Measurements from ENCODE around the gene TRIM2. TPM values are rescaled to one million over a fixed set of nuclear protein-coding genes. Genes with fewer than 3 reads are reported as not detected.

The TRIM2 gene
- total and polyA plus RNA-seq, 11 donors: 5.5 to 30.5 (median 18.5) TPM

DNA sequence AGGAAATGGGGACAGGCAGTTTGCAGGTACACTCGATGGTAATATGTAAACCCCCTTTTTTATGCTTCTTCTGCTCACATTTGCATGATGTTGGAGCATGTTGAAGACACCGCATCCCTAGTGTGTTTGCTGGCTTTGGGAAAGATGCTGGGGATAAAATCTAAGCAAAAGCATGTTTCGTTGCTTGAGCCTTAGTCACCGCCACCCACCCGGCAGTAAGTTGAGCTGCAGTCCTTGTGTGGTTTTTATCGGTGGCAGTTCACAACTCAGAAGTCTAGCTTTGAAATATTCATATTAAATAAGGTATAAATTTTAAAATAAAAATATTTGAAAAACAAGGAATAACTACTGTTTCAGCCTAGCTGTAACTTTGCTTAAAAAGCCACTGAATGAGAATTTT, 118.5 kb downstream of the TRIM2 start:
- intact Hi-C loops (cut with DNase I): no loop called here

DNA sequence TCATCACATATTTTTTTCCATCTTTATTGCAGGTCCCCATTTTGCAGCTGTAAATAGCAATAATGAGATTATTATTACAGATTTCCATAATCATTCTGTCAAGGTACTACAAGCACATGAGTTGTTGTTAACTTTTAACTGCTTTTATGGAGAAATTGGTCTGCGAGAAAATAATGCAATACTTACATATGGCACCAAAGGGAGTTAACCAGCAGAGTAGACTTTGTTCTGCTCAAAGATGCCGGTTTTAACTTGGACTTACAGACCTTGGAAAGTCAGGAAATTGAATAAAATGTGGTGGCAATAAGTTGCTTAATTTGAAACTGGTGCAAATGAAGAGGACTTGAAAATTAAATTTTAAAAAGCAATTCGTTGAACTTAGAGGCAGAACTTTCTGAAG, 119.8 kb downstream of the TRIM2 start:
- Histone ChIP-seq H3K27ac (no peak overlapping the region), H3K9me3 (no peaks in the 10 kb centered on the region), H3K36me3 (peaks cover 0 to 89% (median 27%) of the 10 kb centered on the region in 9 donors), H3K27me3 (no peaks in the 10 kb centered on the region), H3K4me1 (no peaks in the 10 kb centered on the region), H3K4me3 (no peak overlapping the region)
- TF ChIP-seq POLR2A (IDR thresholded peaks at IDR 0.05): no peak
- TF ChIP-seq, protein P1, sequence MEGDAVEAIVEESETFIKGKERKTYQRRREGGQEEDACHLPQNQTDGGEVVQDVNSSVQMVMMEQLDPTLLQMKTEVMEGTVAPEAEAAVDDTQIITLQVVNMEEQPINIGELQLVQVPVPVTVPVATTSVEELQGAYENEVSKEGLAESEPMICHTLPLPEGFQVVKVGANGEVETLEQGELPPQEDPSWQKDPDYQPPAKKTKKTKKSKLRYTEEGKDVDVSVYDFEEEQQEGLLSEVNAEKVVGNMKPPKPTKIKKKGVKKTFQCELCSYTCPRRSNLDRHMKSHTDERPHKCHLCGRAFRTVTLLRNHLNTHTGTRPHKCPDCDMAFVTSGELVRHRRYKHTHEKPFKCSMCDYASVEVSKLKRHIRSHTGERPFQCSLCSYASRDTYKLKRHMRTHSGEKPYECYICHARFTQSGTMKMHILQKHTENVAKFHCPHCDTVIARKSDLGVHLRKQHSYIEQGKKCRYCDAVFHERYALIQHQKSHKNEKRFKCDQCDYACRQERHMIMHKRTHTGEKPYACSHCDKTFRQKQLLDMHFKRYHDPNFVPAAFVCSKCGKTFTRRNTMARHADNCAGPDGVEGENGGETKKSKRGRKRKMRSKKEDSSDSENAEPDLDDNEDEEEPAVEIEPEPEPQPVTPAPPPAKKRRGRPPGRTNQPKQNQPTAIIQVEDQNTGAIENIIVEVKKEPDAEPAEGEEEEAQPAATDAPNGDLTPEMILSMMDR (IDR thresholded peaks at IDR 0.05): no peak
- ATAC-seq (no peak), DNase-seq (no peak)
- 90 to 93% (median 93%) methylated on average over 3 of the region's 3 CpGs for WGBS, 4 donors
- intact Hi-C loops (cut with DNase I): no loop called here

More for the DNA sequence above, 118.5 kb downstream of the TRIM2 start:
- Histone ChIP-seq H3K27me3 (no peaks in the 10 kb centered on the region), H3K4me3 (no peak overlapping the region), H3K9me3 (no peaks in the 10 kb centered on the region), H3K36me3 (peaks cover 0 to 81% (median 24%) of the 10 kb centered on the region in 9 donors), H3K27ac (no peak overlapping the region), H3K4me1 (no peaks in the 10 kb centered on the region)
- DNase-seq (no peak), ATAC-seq (no peak)
- no peak for TF ChIP-seq POLR2A (IDR thresholded peaks at IDR 0.05)
- TF ChIP-seq, protein P1 (IDR thresholded peaks at IDR 0.05): no peak
- WGBS, 4 donors: 78 to 84% (median 82%) methylated on average over 6 of the region's 6 CpGs

DNA sequence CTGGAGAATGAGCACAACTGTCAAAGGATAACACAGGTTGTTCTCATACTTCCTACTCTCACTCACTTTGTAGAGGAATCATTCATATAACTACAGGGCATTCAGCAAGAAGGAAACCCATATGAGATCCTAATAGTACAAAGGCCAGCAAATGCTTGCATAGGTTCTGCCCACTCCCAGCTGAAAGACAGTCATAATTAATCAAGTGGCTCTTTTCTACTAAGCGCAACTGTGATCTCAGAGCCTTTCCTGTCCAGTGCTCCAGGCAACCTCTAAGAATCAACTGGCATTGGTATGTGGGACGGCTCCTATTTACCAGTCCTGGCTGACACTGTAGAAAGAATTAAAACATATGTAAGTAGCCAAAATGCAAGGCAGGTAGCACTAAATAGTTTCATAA, 121.3 kb downstream of the TRIM2 start:
- no peaks in the 10 kb centered on the region for H3K27me3 ChIP-seq
- no peak overlapping the region for H3K4me3 ChIP-seq
- no peak for DNase-seq
- H3K27ac ChIP-seq: no peak overlapping the region
- H3K4me1 ChIP-seq: no peaks in the 10 kb centered on the region
- intact Hi-C loops (cut with DNase I): no loop called here
- peaks cover 0 to 92% (median 28%) of the 10 kb centered on the region in 9 donors for H3K36me3 ChIP-seq
- ATAC-seq: no peak
- no peaks in the 10 kb centered on the region for H3K9me3 ChIP-seq
- TF ChIP-seq POLR2A (IDR thresholded peaks at IDR 0.05): no peak
- TF ChIP-seq, protein P1 (IDR thresholded peaks at IDR 0.05): no peak
- WGBS, 4 donors: 94 to 99% (median 97%) methylated on average over 2 of the region's 2 CpGs

DNA sequence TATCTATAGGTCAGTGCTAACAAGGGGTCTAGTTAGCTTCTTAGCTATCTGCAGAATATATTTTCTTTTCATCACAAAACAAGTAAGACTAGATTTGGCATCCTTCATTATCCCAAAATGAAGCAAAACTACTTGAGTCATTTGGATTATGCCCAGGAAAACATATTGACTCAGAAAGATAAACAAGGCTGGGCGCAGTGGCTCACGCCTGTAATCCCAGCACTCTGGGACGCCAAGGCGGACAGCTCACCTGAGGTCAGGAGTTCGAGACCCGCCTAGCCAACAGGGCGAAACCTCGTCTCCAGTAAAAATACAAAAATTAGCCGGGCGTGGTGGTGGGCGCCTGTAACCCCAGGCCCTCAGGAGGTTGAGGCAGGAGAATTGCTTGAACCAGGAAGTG, 122.3 kb downstream of the TRIM2 start:
- H3K27me3 ChIP-seq: no peaks in the 10 kb centered on the region
- H3K4me1 ChIP-seq: no peaks in the 10 kb centered on the region
- peaks cover 0 to 89% (median 24%) of the 10 kb centered on the region in 9 donors for H3K36me3 ChIP-seq
- ATAC-seq (no peak), DNase-seq (no peak)
- H3K9me3 ChIP-seq: no peaks in the 10 kb centered on the region
- TF ChIP-seq, protein P1 (IDR thresholded peaks at IDR 0.05): no peak
- TF ChIP-seq POLR2A (IDR thresholded peaks at IDR 0.05): no peak
- no peak overlapping the region for H3K27ac ChIP-seq
- 97 to 98% (median 98%) methylated on average over 11 of the region's 11 CpGs for WGBS, 4 donors
- H3K4me3 ChIP-seq: no peak overlapping the region
- intact Hi-C loops (cut with DNase I): no loop called here

Data from heart left ventricle (tissue), 16 donors.